SK-N-SH (cell line): ENCODE measurements around the gene FAM234A.

Experiments used
- EP300 ChIP-seq, 2 experiments: IDR thresholded peaks; 2 replicates each; pipeline versions ENCODE4 v1.4.0 to v1.6.1; 2012; ENCODE audit warnings: borderline replicate concordance in 1 of 2, low read depth in 1 of 2, low read length in 1 of 2
- GABPA ChIP-seq: IDR thresholded peaks from 2 replicates; pipeline ENCODE4 v1.4.0; 2012; ENCODE audit warnings: low read depth, mild to moderate bottlenecking
- MXI1 ChIP-seq: IDR thresholded peaks from 2 replicates; pipeline ENCODE4 v1.6.1; 2012; ENCODE audit warnings: mild to moderate bottlenecking, low read depth, low read length, improper control_type of control experiment
- PBX3 ChIP-seq: IDR thresholded peaks from 2 replicates; pipeline ENCODE4; 2012
- POLR2AphosphoS5 ChIP-seq: IDR thresholded peaks from 2 replicates; pipeline ENCODE4 v1.6.1; 2012; ENCODE audit warnings: low read depth, low read length
- RAD21 ChIP-seq: IDR thresholded peaks from 2 replicates; pipeline ENCODE4 v1.6.1; 2012; ENCODE audit warnings: mild to moderate bottlenecking, low read length
- RFX5 ChIP-seq: IDR thresholded peaks from 2 replicates; pipeline ENCODE4 v1.6.1; 2012; ENCODE audit warnings: mild to moderate bottlenecking, improper control_type of control experiment, low read length
- SMC3 ChIP-seq: IDR thresholded peaks from 2 replicates; pipeline ENCODE4 v1.6.1; 2012; ENCODE audit warnings: low read depth, low read length, improper control_type of control experiment
- YY1 ChIP-seq: IDR thresholded peaks from 2 replicates; pipeline ENCODE4 v1.4.0; 2012; ENCODE audit warnings: low read depth, mild to moderate bottlenecking
- TF ChIP-seq, protein P1 (sequence below): fragments of 200-600 bp; sonication (generic); IDR thresholded peaks from 2 replicates; pipeline ENCODE4 v1.6.1; 2017; ENCODE audit warnings: antibody characterized with exemption, mild to moderate bottlenecking, moderate library complexity
- TF ChIP-seq, protein P2 (sequence below): IDR thresholded peaks from 2 replicates; pipeline ENCODE4 v1.6.1; 2012; ENCODE audit warnings: mild to moderate bottlenecking, low read depth, low read length, moderate library complexity
- TF ChIP-seq, protein P3 (sequence below): IDR thresholded peaks from 2 replicates; pipeline ENCODE4 v1.4.0; 2012; ENCODE audit warnings: low read depth, borderline replicate concordance
- TF ChIP-seq, protein P4 (sequence below): IDR thresholded peaks from 2 replicates; pipeline ENCODE4 v1.4.0; 2012; ENCODE audit warnings: low read depth, borderline replicate concordance

DNA sequence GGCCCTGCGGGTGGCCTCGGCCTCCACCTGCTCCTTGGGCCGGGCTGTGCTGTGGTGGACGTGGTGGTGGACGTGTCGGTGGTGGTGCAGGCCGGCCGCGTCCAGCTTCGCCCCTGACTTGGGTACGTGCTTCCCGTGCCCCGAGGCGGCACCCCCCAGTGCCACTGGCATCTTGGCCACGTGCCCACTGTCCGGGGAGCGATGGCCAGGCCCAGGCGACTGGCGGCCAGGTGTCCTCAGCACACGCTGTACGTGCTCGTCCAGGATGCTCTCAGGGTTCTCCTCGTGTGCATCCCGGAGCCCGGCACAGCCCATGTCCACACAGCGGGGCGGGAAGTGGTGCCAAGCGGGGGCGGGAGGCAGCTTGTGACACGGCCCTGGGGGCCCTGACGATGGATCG lies 63.2 kb downstream of the FAM234A start:
- TF ChIP-seq MXI1 (no peak), SMC3 (no peak), YY1 (no peak), PBX3 (no peak), RAD21 (no peak), POLR2AphosphoS5 (no peak), RFX5 (no peak), EP300 (IDR thresholded peaks at IDR 0.05; ENCODE audit: borderline replicate concordance in 1 of 2, low read depth in 1 of 2, low read length in 1 of 2) (no peak), GABPA (no peak)
- TF ChIP-seq, protein P1, sequence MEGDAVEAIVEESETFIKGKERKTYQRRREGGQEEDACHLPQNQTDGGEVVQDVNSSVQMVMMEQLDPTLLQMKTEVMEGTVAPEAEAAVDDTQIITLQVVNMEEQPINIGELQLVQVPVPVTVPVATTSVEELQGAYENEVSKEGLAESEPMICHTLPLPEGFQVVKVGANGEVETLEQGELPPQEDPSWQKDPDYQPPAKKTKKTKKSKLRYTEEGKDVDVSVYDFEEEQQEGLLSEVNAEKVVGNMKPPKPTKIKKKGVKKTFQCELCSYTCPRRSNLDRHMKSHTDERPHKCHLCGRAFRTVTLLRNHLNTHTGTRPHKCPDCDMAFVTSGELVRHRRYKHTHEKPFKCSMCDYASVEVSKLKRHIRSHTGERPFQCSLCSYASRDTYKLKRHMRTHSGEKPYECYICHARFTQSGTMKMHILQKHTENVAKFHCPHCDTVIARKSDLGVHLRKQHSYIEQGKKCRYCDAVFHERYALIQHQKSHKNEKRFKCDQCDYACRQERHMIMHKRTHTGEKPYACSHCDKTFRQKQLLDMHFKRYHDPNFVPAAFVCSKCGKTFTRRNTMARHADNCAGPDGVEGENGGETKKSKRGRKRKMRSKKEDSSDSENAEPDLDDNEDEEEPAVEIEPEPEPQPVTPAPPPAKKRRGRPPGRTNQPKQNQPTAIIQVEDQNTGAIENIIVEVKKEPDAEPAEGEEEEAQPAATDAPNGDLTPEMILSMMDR = no peak
- TF ChIP-seq, protein P2, sequence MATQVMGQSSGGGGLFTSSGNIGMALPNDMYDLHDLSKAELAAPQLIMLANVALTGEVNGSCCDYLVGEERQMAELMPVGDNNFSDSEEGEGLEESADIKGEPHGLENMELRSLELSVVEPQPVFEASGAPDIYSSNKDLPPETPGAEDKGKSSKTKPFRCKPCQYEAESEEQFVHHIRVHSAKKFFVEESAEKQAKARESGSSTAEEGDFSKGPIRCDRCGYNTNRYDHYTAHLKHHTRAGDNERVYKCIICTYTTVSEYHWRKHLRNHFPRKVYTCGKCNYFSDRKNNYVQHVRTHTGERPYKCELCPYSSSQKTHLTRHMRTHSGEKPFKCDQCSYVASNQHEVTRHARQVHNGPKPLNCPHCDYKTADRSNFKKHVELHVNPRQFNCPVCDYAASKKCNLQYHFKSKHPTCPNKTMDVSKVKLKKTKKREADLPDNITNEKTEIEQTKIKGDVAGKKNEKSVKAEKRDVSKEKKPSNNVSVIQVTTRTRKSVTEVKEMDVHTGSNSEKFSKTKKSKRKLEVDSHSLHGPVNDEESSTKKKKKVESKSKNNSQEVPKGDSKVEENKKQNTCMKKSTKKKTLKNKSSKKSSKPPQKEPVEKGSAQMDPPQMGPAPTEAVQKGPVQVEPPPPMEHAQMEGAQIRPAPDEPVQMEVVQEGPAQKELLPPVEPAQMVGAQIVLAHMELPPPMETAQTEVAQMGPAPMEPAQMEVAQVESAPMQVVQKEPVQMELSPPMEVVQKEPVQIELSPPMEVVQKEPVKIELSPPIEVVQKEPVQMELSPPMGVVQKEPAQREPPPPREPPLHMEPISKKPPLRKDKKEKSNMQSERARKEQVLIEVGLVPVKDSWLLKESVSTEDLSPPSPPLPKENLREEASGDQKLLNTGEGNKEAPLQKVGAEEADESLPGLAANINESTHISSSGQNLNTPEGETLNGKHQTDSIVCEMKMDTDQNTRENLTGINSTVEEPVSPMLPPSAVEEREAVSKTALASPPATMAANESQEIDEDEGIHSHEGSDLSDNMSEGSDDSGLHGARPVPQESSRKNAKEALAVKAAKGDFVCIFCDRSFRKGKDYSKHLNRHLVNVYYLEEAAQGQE = no peak
- TF ChIP-seq, protein P3, sequence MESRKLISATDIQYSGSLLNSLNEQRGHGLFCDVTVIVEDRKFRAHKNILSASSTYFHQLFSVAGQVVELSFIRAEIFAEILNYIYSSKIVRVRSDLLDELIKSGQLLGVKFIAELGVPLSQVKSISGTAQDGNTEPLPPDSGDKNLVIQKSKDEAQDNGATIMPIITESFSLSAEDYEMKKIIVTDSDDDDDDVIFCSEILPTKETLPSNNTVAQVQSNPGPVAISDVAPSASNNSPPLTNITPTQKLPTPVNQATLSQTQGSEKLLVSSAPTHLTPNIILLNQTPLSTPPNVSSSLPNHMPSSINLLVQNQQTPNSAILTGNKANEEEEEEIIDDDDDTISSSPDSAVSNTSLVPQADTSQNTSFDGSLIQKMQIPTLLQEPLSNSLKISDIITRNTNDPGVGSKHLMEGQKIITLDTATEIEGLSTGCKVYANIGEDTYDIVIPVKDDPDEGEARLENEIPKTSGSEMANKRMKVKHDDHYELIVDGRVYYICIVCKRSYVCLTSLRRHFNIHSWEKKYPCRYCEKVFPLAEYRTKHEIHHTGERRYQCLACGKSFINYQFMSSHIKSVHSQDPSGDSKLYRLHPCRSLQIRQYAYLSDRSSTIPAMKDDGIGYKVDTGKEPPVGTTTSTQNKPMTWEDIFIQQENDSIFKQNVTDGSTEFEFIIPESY = no peak
- TF ChIP-seq, protein P4, sequence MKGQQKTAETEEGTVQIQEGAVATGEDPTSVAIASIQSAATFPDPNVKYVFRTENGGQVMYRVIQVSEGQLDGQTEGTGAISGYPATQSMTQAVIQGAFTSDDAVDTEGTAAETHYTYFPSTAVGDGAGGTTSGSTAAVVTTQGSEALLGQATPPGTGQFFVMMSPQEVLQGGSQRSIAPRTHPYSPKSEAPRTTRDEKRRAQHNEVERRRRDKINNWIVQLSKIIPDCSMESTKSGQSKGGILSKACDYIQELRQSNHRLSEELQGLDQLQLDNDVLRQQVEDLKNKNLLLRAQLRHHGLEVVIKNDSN = no peak
